ENCODE results near the gene DSCAM.

DNA sequence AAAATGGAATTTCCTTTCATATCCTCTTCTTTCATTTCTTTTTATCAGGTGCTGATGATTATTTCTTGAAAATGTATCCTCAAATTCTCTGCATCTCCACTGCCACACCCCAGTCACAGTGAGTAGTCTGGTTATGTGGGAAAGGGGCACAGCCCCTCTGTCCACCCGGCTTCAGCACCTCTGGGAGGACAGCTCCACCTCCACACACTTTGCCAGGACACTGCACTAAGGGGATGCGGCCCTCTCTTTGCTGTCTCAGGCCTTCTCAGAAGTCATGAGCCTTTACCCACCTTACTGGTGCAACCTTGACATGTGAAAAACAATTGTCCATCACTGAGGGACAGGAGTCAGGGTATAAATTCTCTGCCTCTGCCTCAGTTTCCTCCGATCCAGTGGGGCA lies 546.7 kb downstream of the DSCAM start:
- TF ChIP-seq TAF1 (IDR thresholded peaks at IDR 0.05; ENCODE audit: borderline replicate concordance, insufficient read depth, low read length) (no peak), POLR2AphosphoS5 (IDR thresholded peaks at IDR 0.05; ENCODE audit: low read depth, low read length) (no peak)

All from PFSK-1 (cell line).